A673 (cell line): ENCODE data around the gene SLC16A12.

Experiments used
- EZH2 ChIP-seq: fragments of 200-600 bp; sonication (generic); IDR thresholded peaks from 2 replicates; pipeline ENCODE4 v1.6.1; 2017; ENCODE audit warnings: borderline replicate concordance, low read depth, mild to moderate bottlenecking, mixed read lengths, antibody characterized with exemption, low read length; ENCODE audit not compliant: poor library complexity, severe bottlenecking
- TF ChIP-seq, protein P1 (sequence below): fragments of 300-800, 200-600 bp; sonication (generic); conservative IDR thresholded peaks from 2 replicates; pipeline ENCODE4 v1.5.1; 2017; ENCODE audit warnings: low read depth, mild to moderate bottlenecking, antibody characterized with exemption, low read length, moderate library complexity, mixed read lengths

DNA sequence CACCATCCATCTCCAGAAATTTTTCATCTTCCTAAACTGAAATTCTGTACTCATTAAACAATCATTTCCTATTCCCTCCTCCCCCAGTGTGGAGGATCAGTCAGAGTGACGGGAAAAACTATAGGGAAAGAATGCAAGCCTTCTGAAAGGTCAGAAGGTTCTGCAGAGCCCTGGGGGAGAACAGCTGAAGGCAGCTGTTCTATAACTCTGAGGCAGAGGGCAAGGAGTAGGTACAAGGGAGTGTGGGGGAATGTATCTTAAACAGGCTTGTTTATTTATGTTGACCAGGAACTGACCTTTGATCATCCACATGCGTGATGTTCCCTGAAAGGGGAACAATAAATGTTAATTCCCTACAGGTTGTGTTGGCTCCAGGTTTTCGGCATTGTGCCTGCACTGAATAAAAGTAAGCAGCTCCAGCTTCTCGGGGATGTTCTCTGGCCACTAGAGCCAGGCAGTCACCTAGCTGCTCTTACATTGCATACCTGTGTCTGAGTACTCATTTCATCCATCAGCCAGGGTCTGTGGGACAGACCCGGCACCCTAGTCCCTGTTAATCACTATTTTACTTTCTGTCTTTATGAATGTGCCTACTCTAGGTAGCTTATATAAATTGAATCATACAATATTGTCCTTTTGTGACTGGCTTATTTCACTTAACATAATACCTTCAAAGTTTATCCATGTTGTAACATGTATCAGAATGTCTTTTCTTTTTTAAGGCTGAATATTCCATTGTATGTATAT lies 137.2 kb downstream of the SLC16A12 start:
- TF ChIP-seq, protein P1, sequence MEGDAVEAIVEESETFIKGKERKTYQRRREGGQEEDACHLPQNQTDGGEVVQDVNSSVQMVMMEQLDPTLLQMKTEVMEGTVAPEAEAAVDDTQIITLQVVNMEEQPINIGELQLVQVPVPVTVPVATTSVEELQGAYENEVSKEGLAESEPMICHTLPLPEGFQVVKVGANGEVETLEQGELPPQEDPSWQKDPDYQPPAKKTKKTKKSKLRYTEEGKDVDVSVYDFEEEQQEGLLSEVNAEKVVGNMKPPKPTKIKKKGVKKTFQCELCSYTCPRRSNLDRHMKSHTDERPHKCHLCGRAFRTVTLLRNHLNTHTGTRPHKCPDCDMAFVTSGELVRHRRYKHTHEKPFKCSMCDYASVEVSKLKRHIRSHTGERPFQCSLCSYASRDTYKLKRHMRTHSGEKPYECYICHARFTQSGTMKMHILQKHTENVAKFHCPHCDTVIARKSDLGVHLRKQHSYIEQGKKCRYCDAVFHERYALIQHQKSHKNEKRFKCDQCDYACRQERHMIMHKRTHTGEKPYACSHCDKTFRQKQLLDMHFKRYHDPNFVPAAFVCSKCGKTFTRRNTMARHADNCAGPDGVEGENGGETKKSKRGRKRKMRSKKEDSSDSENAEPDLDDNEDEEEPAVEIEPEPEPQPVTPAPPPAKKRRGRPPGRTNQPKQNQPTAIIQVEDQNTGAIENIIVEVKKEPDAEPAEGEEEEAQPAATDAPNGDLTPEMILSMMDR: no peak
- TF ChIP-seq EZH2: no peak
